OCI-LY3 (cell line): ENCODE data around the gene OR5K3.

ENCODE experiments used
- CTCF ChIP-seq: fragments of 200-600, 300-600 bp; sonication (generic); IDR thresholded peaks from 2 replicates; pipeline ENCODE4 v1.5.1; 2014; ENCODE audit warnings: antibody characterized with exemption, low read length, low read depth
- EZH2phosphoT487 ChIP-seq: fragments of 200-600 bp; shearing (Covaris generic); IDR thresholded peaks from 2 replicates; pipeline ENCODE4 v1.6.1; 2018; ENCODE audit warnings: antibody characterized with exemption, mixed run types, low read depth

DNA sequence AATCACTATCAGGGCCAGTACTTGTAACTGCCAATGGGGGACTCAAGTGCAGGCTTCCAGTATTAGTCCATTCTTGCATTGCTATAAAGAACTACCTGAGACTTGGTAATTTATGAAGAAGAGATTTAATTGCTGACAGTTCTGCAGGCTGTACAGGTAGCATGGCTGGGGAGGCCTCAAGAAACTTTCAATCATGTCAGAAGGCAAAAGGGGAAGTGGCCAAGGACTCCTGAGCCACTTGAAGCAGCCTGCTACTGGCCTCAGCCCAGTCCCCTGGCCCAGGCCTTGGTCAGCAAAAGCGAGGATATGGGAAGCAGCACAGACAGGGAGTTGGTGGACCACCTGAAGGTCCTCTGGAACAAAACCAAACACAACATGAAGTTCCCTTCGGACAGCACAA lies 43.3 kb downstream of the OR5K3 start:
- TF ChIP-seq CTCF (no peak), EZH2phosphoT487 (no peak)
